HG02623 (cell line): Measurements from ENCODE around the gene IGSF3.
A peak's percentile ranks its signal among the peaks of the same experiment; 100 is the strongest.
"Not testable (repeated sequence)": the region's sequence is repeated elsewhere in the genome, so short reads cannot be mapped to it uniquely, and the experiment has no call there.

Experiments
- ATAC-seq: cut with Tn5 transposase; IDR thresholded peaks from one replicate; pipeline ENCODE4 v1.9.1; 2021; ENCODE audit warnings: moderate library complexity; ENCODE audit not compliant: unreplicated experiment

IGSF3 gene

DNA sequence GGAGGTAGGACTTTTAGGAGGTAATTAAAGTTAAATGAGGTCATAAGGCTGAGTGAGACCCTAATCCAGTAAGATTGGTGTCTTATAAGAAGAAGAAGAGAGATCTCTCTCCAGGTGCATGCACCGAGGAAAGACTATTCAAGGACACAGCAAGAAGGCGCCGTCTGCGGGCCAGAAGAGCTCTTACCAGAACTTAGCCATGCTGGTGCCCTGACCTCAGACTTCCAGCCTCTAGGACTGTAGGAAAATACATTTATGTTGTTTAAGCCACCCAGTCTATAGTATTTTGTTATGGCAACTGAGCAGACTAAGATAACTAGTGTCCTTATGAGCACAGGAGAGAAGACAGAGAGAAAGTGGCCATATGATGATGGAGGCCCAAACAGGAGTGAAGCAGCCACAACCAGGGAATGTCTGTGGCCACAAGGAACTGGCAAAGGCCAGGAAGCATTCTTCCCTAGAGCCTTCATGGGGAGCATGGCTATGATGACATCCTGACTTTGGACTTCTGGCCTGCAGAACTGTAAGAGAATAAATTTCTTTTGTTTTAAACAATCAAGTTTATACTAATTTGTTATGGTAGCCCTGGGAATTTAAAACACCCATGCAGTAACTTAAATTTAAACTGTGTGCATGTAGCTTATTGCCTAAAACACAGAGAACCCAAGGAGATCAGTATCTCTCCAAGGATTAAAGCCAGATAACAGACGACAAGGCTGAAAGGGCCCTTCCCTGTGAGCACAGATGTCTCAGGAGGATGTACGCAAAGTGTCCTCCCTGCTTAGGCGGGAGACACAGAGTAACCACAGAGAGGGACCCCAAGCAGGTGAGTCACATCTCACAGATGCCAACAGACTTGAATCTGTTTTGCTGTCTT is 86.8 kb downstream of the IGSF3 start:
- ATAC-seq, result no peak

DNA sequence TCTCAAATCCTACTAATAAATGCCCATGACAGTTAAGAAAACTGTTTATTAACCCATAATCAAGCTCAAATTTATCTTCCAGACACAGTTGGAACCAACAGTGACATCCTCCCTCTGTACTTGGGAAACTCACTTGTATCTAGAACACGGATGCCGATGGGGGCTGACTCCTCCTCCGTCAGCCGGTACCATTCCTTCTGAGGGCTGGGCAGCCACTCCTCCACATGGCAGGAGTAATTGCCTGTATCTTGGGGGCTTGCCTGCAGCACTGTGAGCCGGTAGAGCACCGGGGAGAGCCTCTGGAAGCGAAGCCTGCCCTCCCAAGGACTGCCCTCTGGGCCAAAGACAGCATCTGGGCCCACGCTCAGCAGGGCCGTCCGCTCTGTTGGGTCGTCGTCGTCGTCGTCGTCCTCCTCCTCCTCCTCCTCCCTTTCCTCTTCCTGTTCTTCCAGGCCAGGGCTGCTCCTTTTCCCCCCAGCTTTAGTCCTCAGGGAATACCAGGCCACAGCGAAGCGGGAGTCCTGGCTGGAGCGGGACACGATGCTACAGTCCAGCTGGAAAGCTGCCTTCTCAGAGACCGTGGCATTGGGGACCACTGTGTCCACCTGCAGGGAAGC is 88.2 kb downstream of the IGSF3 start:
- no peak for ATAC-seq

DNA sequence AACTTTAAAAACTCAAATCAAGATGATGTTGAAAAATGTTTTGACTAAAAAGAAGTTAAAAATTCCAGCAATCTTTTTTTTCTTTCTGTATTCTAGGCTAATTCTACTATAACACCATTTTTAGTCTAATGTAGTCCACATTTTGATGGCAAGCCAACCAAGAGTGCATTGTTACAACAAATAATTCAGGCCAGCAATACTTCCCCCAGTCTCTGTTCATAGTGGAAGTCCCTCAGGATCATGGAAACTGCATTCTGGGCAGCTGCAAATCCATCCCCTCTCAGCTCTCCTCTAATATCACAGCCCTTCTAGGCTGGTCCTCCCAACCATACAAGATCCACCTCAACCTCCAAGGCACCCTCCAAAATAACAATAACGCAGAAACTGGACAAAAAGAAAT is 89.0 kb downstream of the IGSF3 start:
- ATAC-seq, result no peak

DNA sequence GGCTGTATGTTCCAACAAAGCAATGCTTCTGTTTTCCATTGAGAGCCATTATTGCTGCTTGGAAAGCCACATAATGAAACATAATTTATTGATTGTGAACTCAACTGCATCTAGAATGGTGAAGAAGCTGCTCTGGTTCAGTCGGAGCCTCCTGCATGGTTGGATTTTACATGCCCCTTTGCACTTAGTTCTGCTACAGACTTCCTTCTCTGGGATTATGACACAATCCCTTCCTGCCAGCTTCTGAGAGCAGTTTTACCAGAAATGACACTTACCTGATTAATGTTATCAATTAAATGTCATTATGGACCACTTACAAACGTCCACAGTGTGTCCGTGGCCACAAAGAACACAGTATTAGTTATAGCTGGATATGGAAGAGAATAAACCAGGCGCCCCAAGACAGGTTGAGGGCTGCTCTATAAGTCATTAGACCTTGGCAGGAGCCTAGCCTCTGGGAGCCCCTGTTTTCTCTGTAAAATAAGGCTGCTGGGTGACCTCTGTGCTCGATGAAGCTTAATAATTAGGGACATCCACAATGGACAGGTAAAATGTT is 89.7 kb downstream of the IGSF3 start:
- no peak for ATAC-seq

DNA sequence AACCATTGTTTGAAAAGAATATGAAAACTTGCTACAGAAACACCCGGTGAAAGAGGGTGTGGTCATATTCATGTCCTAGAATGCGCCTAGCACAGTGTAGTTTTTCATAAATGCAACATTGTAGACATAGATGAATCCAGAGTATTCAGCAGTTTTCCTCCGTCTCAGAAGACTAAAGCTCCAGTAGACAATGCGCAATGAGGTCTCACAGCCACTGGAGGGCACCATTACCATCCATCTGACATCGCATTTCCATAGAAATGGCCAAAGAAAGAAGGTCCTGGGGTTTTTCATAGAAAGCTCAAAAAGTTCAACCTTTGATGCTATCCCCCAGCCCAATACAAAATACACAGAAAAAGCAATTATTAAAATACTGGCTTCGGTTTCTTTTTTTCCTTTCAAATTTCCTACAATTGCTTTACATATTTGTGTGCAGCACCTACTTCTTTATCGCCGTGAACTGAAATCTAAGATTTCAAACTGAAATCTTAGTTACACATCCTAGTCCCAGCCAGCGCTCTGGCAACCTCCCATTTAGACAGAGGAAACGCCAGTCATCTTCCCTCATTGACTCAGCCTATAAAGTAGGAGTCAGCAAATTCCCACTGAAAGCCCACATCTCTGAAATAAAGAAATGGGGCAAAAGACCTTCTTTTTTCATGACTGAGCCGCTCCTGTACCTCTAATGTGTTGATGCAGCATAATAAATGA is 92.8 kb downstream of the IGSF3 start:
- ATAC-seq, result no peak

DNA sequence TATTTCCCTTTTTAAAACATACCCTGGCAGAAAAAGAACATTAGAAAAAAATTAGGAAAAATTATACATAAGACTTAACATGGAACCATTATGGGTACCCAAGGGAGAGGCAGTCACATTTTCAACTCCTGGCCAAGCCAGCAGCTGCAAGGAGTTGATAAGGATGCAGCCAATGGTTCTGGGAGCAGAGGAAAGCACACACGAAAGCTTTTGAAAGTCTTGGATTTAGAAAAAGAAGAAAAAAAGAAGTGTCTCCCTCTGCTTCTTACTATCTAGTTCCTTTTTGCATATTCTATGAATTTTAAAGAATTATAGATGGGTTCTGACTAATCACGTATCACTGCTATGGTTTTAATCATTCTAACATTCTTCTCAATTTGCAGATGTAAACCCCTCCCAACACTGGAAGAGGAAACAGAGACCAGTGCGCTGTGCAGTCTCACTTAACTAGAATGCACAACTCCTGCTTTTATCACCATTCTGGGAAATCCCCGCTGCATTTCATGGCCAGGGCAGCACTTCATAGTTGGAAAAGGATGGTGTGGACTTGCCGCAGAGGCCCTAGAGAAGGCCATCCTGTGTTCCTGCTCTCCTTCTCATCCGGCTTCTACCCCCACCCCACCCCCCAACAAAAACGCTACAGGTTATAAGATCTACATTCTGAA is 94.0 kb downstream of the IGSF3 start:
- no peak for ATAC-seq

DNA sequence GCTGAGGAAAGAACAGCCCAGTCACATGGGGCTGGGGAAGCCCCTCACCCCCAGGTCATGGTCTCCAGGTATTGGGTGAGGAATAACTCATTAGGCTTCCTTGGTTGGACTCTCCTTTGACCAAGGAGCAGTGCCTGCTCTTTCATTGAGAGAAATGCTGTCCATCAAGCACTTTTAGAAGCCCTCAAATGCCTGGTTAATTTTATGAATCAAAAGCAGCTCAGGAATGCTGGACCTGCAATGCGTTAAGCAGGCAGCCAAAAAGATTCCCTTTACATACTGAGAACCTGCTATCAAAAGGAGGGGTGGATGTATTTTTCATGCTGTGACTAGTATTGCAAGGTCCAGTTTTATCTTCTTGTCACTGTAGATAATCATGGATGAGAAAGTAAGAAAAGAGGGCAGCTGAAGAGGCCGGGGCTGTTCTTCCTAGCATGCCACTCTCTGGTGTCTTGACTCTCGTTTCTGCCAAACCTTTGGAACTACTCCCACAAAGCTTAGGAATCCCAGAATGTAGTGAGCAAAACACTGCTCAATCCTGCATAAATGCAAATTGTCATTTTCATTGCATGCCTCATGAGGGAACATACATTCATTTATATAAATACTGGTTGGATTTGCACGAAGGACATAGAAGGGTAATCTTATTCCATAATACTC is 94.6 kb downstream of the IGSF3 start:
- no peak for ATAC-seq

DNA sequence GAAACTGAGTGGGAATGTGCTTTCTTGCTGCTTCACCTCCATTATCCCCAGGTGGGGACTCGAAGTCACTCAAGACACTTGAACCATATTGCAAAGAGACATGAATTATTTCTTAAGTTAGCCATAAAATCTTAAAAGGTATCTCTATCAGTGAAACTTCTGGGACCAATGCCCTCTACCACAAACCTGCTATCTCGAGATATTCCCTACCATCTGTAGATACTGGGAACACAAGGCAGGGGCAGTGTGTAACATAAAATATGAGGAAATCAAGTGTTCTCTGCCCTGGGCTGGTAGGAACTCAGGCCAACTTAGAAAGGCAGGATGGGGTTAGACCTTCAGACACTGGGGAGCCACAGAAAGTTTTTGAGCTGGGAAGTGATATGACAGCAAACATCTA is 95.4 kb downstream of the IGSF3 start:
- ATAC-seq, result no peak

DNA sequence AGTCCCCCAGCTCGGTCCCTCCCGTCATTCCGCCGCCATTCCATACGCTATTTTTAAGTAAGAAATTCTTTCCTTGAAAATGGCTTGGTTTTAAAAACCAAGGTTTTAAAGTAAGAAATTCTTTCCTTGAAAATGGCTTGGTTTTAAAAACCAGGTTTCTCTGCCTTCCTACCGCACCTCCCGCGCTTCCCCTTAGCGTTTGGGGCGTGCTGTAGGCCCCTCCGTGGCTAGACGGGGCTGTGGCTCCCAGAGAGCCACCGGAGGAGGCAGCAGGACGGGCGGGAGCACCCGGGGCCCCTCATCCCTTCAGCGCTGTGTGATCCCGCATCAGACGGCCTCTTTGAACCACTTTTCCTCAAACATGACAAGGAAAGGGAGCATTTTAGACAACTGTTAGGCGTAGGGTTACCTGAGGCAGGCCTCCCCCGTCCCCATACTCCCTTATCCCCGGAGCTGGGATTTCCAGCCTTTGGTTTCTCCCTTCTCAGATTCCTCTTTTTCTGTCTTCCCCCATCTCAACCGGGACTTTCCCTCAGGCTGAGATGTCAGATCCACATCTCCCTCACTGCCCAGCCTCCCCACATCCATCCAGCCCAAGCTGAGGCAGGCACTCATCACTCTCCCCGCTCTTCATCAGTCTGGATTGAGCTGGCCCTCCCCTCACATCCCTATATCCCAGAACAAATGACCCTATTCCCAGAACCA is 96.2 kb downstream of the IGSF3 start:
- ATAC-seq, result no peak

DNA sequence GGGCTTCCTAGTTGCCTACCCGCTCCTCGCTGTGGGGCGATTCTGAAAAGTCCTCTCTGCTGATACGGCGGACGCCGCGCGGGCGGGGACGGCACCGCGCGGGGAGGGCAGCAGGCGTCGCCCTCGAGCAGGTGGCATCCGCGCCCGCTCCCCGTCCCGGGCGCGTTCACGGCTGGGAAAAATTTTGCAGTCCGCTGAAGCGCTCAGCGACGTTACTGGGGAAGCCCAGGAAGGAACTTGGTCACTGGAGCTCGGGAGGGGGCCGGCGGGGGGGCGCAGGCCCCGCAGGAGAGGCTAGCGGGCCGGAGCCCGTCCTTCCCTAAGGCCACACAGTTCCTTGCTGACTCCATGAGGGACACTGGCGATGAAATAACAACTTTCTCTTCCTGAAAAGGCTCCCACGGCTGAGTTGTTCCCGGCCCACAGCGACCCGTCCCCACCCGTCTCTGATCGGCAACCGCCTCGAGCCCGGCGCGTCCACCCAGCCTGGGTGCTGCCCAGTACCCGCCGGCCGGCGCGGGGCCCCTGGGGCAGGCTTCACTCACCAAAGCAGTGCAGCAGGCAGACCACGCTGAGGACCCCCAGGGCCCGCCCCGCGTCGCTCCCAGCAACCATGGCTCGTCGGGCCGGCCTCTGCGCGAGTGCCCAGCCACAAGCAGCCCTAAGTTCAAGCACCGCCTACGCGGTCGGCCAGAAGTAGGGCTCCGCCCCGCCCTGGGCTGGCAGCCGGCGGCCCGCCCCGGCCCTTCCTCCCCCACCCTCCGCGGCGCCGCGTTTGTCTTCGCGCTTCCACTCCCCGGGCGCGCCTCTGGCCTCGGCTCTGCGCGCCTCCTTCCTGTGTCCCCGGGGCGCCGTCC is 96.9 kb downstream of the IGSF3 start, which contains the start of gene CD58:
TSS of gene CD58 (minus strand) at position 669 of the 857 bp plus-strand sequence. CDS start at position 615, 54 bp downstream.
- peak; percentile 56 for ATAC-seq

DNA sequence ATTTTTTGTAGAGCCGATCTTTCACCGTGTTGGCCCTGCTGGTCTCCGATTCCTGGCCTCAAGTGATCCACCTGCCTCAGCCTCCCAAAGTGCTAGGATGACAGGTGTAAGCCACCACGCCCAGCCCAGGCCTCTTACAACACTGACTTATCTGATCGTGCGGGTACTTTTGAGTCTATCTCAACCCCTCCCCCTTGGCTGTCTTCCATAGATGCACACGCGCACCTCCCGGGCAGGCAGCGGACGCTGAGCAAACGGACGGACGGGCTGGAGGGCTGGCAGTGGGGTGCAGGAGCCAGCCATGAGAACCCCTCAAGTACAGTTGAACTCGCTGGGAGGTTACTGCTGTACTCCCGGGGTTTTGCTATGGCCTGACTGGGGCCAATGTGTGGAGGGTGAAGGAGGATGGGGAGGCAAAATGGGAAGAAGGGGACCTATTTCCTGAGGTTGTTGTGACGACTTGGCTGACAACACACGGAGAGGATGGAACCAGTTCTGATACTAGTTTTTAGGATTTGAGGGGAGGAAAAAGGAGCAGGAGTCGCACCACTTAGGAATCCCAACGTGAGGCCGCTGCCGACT is 97.7 kb downstream of the IGSF3 start:
- ATAC-seq, result no peak

DNA sequence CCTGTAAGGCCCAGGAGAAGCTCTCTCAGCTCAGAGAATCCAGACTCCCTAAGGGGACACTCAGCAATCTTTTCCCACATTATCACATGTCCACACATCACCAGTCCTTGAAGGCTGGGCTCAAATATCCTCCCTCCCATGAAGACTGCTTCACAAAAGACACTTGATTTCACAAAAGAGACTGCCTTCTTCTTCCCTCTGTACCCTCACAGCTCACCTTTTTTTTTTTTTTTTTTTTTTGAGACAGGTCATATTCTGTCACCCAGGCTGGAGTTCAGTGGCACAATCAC is 98.2 kb downstream of the IGSF3 start:
- ATAC-seq, result no peak

DNA sequence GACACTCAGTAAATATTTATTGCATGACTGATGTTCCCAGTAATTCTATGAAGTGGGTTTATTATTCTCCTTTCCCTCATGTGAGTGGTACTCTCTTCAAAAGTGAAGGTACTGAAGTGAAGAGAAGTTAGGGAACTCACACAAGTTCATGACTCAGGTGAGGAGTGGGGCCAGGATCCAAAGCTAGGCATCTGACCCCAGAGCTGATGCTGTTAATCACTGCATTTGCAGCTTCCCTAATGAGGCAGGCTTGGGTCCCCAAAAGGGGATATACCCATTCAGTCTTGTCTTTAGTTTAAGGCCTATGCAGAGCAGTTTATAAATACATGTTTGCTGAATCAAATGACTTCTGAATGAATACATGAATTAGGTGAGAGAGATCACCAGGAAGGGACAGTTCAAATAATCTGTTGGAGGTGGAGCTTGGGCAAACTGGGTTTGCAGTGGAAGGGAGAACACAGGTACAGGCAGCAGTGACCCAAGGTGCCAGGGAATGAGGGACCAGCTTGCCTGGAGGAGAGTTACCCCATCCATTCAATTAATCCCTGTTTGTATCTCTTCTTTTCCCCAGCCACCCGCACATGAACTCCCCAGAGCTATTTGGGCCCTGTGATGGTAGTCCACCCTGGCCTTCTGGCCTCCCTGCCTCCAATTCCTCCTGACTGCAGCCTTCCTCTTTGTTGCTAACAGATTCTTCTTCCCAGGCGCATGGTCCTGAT is 98.7 kb downstream of the IGSF3 start:
- ATAC-seq, result no peak

DNA sequence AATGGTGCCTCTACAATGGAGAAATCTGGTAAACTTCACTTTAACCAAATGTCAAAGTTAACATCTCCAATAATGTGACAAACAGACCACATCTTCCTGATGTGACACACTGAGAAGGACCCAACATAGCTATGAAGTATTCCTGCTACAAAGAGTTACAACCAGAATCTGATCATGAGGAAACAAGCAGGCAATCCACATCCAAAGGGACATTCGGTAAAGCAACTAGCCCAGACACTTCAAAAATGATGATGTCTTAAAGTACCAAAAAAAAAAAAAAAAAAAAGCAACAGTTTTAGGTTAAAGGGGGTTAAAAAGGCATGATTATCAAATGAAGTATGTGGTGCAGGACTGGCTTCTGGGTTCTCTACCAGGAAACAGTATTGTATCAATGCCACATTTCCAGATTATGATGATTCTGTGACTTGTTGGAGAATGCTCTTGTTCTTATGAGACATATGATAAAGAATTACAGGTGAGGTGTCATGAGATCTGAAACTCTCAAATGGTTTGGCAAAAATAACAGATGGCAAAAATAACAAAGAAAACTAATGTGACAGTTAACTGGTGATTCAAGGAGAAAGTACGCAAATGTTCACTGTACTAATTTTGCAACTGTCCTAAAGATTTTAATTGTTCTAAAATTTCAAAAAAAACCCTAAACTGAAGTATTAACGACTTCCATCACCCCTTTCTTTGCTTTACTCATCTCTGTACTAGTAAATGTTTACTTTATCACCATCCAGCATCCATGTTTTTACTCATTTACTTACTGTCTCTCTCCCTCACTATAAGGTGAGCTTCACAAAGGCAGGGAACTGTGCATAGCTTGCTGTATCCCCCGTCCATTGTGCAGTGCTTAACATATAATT is 99.5 kb downstream of the IGSF3 start:
- no peak for ATAC-seq

DNA sequence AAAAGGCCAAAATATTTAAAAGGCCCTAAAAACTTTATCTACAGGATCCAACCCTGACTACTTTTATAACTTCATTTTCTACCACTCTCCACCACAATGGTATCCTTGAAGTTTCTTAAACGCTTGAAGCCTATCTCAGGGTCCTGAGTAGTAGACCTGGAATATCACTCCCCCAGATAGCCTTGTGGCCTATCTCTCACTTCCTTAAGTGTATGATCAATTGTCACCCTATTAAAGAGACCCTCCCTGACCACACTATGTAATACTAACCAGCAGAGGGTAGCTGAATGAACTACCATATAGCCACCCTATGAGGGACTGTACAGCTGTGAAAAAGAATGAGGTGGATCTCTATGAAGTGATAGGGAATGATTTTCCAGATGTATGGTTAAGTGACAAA is 102.3 kb downstream of the IGSF3 start:
- no peak for ATAC-seq

DNA sequence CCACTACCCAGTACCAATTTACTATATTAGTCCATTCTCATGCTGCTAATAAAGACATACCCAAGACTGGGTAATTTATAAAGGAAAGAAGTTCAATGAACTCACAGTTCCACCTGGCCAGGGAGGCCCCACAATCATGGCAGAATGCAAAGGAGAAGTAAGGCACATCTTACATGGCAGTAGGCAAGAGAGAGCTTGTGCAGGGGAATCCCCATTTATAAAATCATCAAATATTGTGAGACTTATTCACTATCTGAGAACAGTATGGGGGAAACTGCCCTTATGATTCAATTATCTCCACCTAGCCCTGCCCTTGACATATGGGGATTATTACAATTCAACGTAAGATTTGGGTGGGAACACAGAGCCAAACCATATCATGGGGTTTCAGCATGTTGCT is 103.1 kb downstream of the IGSF3 start:
- no peak for ATAC-seq

DNA sequence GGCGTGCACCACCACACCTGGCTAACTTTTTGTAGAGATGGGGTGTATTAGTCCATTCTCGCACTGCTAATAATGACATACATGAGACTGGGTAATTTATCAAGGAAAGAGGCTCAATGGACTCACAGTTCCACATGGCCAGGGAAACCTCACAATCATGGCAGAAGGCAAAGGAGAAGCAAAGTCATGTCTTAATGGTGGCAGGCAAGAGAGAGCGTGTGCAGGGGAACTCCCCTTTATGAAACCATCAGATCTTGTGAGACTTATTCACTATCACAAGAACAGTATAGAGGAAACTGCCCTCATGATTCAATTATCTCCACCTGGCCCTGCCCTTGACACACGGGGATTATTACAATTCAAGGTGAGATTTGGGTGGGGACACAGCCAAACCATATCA is 105.1 kb downstream of the IGSF3 start:
- ATAC-seq, result not testable (repeated sequence)
